IPS-18a (cell line): ENCODE results near the gene ZFYVE21.

Experiments used
- H3K27ac ChIP-seq: one replicate; pipeline ENCODE4 v1.5.1; 2013; ENCODE audit warnings: low read length
- H3K27me3 ChIP-seq: one replicate; pipeline ENCODE4 v1.6.1; 2013; ENCODE audit warnings: mild to moderate bottlenecking, low read length; ENCODE audit not compliant: control insufficient read depth, insufficient read depth
- H3K36me3 ChIP-seq: one replicate; pipeline ENCODE4 v1.6.1; 2013; ENCODE audit warnings: low read depth, low read length; ENCODE audit not compliant: control insufficient read depth
- H3K4me1 ChIP-seq: one replicate; pipeline ENCODE4 v1.6.1; 2013; ENCODE audit warnings: low read depth, low read length; ENCODE audit not compliant: control insufficient read depth
- H3K4me3 ChIP-seq: one replicate; pipeline ENCODE4 v1.5.1; 2013; ENCODE audit warnings: low read length
- H3K9ac ChIP-seq: one replicate; pipeline ENCODE4 v1.6.1; 2013; ENCODE audit warnings: mild to moderate bottlenecking, low read length, moderate library complexity
- H3K9me3 ChIP-seq: one replicate; pipeline ENCODE4 v1.6.1; 2013; ENCODE audit warnings: low read depth, low read length; ENCODE audit not compliant: control insufficient read depth

ZFYVE21 gene

DNA sequence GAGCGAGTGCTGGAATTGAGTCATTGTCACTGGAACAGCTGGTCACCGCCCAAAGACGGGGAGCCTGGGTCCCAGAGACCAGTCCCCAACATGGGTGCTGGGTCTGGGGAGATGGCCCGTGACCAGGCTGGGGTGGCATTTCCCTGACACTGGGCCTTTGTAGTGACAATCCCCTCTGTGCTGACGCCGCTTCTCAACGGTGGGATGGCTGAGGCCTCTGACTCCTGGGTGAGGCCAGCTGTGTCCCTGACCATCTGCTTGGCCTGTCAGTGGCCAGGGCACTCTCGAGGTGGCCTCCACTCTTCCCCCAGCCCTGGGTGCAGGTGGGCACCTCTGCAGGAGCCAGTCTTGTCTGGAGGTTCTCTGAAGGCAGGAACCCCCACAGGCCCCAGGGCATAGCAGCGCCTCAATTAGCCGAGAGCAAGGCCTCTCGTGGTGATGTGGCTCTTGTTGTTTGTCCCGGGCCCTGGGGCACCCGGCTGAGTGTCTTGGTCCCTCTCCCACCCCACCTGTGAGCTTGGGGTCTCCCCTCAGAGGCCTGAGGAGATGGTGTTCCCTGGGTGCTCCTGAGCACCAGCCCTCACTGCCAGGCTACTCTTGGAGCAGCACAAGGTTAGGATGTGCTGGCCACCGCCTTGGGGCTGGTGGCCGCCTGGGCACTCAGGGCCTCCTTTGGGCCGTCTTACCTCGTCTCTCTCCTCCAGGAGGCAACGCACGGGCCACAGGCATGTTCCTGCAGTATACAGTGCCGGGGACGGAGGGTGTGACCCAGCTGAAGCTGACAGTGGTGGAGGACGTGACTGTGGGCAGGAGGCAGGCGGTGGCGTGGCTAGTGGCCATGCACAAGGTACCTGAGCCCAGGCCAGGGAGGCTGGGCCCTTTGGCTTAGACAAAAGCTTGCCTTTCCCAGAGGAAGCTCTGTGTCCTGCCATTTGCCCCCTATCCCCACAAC, 16.6 kb downstream of the ZFYVE21 start:
- Histone ChIP-seq H3K9ac (no peak overlapping the region), H3K9me3 (no peaks in the 10 kb centered on the region), H3K27ac (no peak overlapping the region), H3K27me3 (no peaks in the 10 kb centered on the region), H3K4me3 (no peak overlapping the region), H3K36me3 (peaks cover 25% of the 10 kb centered on the region), H3K4me1 (no peaks in the 10 kb centered on the region)

DNA sequence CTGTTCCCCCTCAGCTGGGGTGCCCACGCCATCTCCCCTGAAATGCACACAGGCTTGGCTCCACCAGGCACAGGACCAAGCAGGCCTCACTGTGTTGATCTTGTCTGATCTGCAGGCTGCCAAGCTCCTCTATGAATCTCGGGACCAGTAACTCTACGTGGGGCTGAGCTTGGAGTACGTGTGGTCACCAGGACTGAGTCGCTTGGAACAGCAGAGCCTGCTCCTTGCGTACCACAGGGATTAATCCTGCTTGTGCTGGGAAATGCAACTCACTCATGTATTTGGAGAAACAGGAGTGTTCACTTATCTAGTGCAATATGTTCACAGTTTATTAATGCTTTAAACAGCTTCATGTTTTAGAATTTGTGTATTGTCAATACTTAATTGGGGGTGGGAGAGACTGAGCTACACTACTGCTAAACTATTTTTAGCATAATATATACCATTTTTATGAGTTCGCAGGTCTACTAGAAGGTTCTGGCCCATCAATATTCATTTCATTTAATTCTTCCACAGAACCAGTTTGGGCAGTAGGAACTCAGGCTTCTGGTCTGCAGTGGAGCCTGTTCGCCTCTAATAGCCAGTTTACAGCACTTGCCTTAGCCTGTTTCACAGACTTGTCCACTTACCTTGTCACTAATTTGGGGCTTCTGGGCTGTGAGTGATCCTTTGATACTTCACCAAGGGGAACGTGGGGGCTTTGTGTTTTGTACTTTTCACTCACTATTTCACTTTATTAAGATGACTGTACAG, 17.4 kb downstream of the ZFYVE21 start:
- peaks cover 25% of the 10 kb centered on the region for H3K36me3 ChIP-seq
- no peak overlapping the region for H3K4me3 ChIP-seq
- H3K4me1 ChIP-seq, result no peaks in the 10 kb centered on the region
- H3K9me3 ChIP-seq, result no peaks in the 10 kb centered on the region
- no peak overlapping the region for H3K27ac ChIP-seq
- no peaks in the 10 kb centered on the region for H3K27me3 ChIP-seq
- H3K9ac ChIP-seq, result no peak overlapping the region

DNA sequence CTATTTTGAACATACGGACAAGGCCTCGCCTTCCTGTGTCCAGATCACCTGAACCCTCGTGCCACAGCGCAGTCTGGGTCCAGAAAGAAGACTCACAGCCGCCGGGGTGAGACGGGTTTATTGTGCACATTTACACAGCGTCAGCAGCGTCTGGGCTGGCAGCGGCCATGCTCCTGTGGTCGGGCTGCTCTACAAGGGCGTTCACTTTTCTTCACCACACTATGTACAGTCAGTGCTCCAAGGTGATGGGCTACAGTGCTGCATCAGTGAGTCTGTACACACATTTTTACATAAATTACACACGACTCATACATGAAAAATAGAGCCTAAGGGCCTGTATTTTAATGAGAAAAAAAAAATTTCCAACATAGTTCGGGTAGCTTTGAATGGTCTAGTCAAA, 18.0 kb downstream of the ZFYVE21 start:
- no peaks in the 10 kb centered on the region for H3K4me1 ChIP-seq
- H3K27ac ChIP-seq, result no peak overlapping the region
- H3K9ac ChIP-seq, result no peak overlapping the region
- H3K36me3 ChIP-seq, result peaks cover 22% of the 10 kb centered on the region
- H3K9me3 ChIP-seq, result no peaks in the 10 kb centered on the region
- no peaks in the 10 kb centered on the region for H3K27me3 ChIP-seq
- H3K4me3 ChIP-seq, result no peak overlapping the region

DNA sequence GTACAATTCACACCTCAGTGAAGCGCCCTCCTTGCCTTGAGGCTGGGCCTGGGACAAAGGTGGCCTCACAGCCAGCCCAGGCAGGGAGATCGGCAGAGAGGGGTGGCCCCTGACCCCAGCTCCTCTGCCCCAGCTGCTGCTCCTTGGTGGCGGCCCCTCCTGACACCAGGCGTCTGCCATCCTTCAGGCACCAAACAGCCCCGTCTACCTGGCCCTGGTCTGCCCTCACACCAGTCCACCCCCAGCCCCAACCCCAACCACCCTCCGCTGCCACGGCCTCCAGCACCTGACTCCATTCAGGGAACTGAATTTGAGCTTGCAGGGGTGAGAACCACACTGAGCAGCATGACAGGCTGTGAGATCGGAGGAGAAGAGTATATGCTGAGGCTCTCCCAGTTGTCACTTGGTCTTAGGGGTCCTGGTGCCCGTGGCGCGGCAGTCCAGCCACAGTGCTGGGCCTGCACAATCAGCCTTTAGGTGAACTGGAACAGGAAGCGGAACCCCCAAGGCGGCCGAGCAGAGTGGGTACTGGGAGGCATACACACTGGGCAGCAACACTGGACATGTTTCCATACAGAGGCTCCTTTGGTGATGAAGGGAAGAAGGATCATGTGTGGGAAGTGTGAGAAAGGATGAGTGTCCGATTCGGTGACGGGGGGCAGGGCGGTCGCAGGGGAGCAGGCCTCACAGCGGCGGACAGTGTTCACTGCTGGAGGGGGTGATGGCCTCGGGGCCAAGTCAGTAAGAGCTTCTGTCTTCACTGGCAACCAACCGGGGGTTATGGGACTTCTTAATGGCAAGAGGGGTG, 18.7 kb downstream of the ZFYVE21 start:
- Histone ChIP-seq H3K9ac (no peak overlapping the region), H3K36me3 (peaks cover 16% of the 10 kb centered on the region), H3K4me3 (no peak overlapping the region), H3K27me3 (no peaks in the 10 kb centered on the region), H3K4me1 (no peaks in the 10 kb centered on the region), H3K27ac (no peak overlapping the region), H3K9me3 (no peaks in the 10 kb centered on the region)

DNA sequence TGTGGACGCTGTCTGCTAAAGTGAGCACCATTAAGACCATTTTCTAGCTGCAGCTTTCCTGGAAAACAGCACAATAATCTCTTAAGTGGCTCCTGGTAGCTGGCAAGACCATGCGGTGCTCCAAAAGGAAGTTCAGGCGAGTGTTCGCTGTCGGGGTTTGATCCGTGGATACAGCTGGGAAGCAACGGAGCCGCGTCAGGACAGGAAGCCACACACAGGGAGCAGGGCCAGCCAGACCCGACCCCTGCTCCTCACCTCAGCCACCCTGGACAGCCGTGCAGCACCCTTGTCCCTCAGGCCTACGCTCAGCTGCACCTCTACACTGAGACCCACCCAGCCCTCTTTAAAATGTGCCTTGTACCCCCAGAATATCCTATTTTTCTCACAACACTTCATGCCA, 19.4 kb downstream of the ZFYVE21 start:
- Histone ChIP-seq H3K27ac (no peak overlapping the region), H3K27me3 (no peaks in the 10 kb centered on the region), H3K4me3 (no peak overlapping the region), H3K9ac (no peak overlapping the region), H3K9me3 (no peaks in the 10 kb centered on the region), H3K4me1 (no peaks in the 10 kb centered on the region), H3K36me3 (peaks cover 9% of the 10 kb centered on the region)

DNA sequence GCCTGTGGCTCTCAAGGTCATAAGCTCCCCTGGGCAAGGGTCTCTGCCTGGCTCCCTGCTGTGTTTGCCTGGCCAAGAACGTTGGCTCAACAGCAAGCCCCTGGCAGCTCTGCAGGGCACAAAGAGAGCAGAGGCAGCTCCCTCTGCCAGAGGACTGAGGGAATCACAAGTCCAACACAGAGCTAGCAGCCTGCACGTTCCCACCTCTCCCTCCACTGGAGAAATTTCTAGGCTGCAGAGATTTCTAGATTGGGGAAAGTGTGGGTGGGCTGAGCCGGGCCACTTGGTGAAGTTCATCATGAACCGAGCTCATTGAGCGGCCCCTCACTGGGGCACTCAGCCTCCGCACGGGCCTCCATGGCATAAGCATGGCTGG, 19.8 kb downstream of the ZFYVE21 start:
- H3K27me3 ChIP-seq, result no peaks in the 10 kb centered on the region
- H3K9me3 ChIP-seq, result no peaks in the 10 kb centered on the region
- H3K9ac ChIP-seq, result no peak overlapping the region
- H3K4me1 ChIP-seq, result no peaks in the 10 kb centered on the region
- H3K36me3 ChIP-seq, result peaks cover 7% of the 10 kb centered on the region
- no peak overlapping the region for H3K27ac ChIP-seq
- no peak overlapping the region for H3K4me3 ChIP-seq

DNA sequence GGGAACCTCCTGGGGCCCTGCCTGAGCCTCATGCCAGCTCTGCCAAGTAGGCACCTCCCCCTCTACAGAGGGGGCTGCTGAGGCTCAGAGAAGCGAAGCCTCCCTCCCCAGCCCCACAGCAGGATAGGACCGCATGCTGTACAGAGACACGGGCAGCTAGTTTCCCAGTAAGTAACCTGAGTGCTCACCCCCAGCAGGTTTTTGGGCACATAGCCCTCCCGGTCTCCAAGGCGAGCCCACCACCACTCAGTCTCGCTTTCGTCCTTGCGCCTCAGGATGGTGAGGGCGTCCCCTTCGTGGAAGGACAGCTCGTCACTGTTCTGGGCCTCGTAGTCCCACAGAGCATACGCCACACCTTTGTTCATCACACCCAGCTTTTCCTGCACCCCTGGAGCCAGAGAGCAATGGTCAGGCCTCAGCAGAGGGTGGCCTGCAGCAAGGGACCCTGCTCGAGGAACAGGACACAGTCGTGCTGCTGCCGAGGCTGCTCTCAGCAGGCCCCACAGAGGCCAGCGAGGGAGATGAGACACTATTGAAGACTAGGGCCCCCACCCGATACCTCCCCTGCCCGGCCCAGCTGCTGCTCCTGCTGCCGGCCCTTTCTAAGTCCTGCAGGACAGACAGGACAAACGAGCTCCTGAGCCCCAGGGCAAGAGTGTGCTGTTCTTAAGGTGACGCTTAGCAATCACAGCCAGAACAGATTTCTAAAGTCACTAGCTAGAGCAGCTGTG, 20.4 kb downstream of the ZFYVE21 start:
- H3K27ac ChIP-seq, result no peak overlapping the region
- H3K9me3 ChIP-seq, result no peaks in the 10 kb centered on the region
- H3K9ac ChIP-seq, result no peak overlapping the region
- H3K4me1 ChIP-seq, result no peaks in the 10 kb centered on the region
- H3K27me3 ChIP-seq, result no peaks in the 10 kb centered on the region
- peaks cover 7% of the 10 kb centered on the region for H3K36me3 ChIP-seq
- no peak overlapping the region for H3K4me3 ChIP-seq

DNA sequence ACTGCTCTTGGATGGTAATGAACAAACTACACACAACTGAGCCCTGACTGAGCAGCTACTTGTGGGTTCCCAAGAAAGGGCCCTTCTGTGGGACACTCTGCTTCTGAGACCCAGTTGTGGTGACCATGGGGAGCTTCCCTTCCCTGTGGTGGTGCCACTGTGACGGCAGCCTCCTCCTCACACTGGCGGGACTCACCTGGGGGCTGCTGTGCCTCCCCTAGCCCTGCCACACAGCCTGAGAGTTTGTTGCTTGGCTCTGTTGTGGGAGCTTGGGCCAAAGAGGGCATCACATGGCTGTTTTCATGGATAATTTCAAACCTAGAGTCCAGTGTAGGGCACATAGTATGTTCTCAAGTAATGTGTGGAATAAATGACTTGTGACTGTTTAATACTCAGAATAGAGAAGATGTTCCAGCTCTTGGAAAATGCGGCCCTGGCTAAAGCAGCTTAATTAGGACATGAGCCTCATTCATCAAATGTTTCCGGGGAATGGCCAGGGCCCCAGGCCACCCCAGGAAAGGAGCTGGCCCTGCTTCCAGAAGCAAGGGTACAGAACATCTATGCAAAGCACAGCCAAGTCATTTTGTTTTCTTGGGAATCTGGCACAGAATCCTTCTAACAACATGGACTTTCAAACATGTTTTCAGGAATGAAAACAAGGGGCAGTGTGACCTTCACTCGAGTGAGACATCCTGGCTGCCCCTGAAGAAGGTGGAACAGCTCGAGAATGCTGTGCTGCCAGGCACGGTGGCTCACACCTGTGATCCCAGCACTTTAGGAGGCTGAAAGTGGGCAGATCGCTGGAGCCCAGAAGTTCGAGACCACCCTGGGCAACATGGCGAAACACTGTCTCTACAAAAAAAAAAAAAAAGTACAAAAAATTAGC, 21.2 kb downstream of the ZFYVE21 start:
- Histone ChIP-seq H3K4me1 (no peaks in the 10 kb centered on the region), H3K27ac (no peak overlapping the region), H3K36me3 (peaks cover 7% of the 10 kb centered on the region), H3K27me3 (no peaks in the 10 kb centered on the region), H3K9ac (no peak overlapping the region), H3K4me3 (no peak overlapping the region), H3K9me3 (no peaks in the 10 kb centered on the region)

DNA sequence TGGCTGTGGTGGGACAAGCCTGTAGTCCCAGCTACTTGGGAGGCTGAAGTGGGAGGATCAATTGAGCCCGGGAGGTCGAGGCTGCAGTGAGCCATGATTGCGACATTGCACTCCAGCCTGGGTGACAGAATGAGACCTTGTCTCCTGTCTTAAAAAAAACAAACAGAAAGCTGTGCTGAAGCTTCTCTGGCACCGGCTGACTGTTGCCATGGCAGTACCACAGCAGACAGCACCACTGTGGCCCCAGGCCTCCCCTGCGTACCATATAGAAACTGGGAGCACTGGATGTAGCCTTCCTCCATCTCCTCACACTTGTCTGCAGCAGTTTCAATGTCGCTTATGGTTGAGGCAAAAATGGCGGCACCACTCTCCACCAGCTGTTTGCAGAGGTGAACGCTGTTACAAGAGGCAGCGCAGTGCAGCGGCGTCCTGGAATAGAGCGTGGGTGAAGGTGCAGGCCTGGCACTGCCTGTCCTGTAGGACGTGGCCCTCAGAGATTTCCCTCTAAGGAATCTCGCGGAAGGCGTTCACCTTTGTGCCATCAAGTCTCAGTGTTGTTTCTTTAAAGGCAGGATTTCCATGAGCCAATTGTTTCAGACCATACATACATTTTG, 21.9 kb downstream of the ZFYVE21 start:
- Histone ChIP-seq H3K9me3 (no peaks in the 10 kb centered on the region), H3K9ac (no peak overlapping the region), H3K4me3 (no peak overlapping the region), H3K36me3 (peaks cover 7% of the 10 kb centered on the region), H3K27me3 (no peaks in the 10 kb centered on the region), H3K27ac (no peak overlapping the region), H3K4me1 (no peaks in the 10 kb centered on the region)

DNA sequence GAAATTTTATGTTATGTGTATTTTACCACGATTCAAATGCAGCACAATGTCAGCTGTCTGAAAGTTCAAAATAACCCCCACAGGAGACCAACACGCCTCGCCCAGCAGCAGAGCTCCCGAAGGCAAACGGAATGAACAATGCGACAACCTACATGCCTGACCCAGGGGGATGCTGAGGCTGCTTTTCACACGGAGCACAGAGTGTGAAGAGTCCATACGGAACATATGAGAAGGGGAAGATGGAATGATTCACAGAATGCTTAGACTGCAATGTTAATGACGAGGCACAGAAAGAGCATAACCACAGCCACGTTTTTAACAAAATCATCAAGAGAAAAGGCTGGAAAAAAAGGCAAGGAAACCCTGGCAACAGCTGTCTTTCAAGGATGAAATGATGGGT, 22.6 kb downstream of the ZFYVE21 start:
- Histone ChIP-seq H3K9ac (no peak overlapping the region), H3K27me3 (no peaks in the 10 kb centered on the region), H3K4me1 (no peaks in the 10 kb centered on the region), H3K36me3 (peaks cover 1% of the 10 kb centered on the region), H3K9me3 (no peaks in the 10 kb centered on the region), H3K27ac (no peak overlapping the region), H3K4me3 (no peak overlapping the region)
